ENCODE measurements around the gene SPATA12.

- TF ChIP-seq CTCF (IDR thresholded peaks at IDR 0.05; ENCODE audit: low read depth, low read length, missing input control) (no peak), RAD21 (IDR thresholded peaks at IDR 0.05) (no peak), ZBTB33 (IDR thresholded peaks at IDR 0.05) (no peak), GABPA (IDR thresholded peaks at IDR 0.05 in 1 of 2, conservative IDR thresholded peaks at IDR 0.05 in 1 of 2) (no peak), REST (IDR thresholded peaks at IDR 0.05) (no peak), SP1 (IDR thresholded peaks at IDR 0.05) (no peak), HNF4A (conservative IDR thresholded peaks at IDR 0.05) (no peak), HNF4G (IDR thresholded peaks at IDR 0.05) (no peak), JUND (IDR thresholded peaks at IDR 0.05) (no peak), TAF1 (conservative IDR thresholded peaks at IDR 0.05) (no peak)
Measured at GRCh38 chr3:57086201-57086600, 25.7 kb downstream of the SPATA12 start.

Data from liver (tissue), 3 donors.